Measurements from ENCODE around the gene MAEA.

The MAEA gene

DNA sequence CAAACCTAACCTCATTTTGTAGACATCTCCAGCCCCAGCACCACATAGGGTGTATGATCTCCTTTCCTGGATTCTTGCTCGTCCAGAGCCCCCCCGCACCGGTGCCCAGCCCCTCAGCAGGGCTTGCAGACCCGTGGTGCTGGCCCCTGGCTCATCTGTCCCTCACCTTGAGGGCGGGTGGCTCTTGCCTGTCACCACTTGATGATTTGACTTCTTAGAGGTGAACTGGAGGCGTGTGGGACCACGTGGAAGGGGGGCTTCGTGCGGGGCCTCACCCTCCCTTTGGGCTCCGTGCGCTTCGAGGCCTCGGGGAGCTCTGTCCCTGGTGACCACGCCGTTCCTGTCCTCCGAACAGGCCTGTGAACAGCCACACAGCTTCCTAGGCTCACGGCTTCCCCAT, 72.8 kb downstream of the MAEA start:
- in situ Hi-C loops (cut with MboI; ENCODE audit: low sequenced_read_pairs) = loop anchor here (25.0 kb wide), 1 partner anchor 275 kb away; no protein-coding TSS in a partner anchor

DNA sequence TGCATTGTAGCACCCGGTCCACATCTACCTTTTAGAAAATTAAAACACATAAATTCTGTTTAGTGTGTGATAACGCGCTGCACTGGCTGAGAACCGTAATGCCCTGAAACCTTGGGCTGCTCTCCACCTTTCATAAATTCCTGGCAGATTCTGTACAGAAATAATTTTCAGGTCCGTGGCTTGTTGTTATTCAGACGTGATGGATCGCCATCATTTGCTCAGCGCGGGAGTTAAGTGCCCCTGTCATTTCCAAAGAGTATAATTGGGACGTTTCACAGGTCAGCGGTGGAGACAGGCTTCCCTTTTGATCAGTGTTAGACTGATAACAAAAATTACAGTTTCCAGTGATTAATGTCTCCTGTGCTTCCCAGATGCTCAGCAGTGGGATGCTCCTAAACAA, 73.8 kb downstream of the MAEA start:
- in situ Hi-C loops (cut with MboI; ENCODE audit: low sequenced_read_pairs) = loop anchor here (25.0 kb wide), 1 partner anchor 274 kb away; no protein-coding TSS in a partner anchor

DNA sequence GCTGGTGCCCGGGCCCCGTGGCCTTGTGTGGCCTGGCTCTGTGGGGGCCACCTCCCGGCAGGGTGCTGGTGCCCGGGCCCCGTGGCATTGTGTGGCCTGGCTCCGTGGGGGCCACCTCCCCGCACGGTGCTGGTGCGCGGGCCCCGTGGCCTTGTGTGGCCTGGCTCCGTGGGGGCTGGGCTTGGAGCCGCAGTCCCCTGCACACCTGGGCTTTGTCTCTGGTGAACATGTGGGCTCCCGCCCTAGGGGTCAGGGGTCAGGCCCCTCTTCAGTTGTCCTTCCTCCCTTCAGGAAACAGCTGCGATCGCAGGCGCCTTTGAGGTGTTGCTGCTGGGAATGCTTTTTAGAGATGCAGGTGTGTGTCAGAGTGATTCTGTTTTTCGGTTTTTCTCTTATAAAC, 74.5 kb downstream of the MAEA start:
- in situ Hi-C loops (cut with MboI; ENCODE audit: low sequenced_read_pairs) = loop anchor here (25.0 kb wide), 1 partner anchor 273 kb away; no protein-coding TSS in a partner anchor

DNA sequence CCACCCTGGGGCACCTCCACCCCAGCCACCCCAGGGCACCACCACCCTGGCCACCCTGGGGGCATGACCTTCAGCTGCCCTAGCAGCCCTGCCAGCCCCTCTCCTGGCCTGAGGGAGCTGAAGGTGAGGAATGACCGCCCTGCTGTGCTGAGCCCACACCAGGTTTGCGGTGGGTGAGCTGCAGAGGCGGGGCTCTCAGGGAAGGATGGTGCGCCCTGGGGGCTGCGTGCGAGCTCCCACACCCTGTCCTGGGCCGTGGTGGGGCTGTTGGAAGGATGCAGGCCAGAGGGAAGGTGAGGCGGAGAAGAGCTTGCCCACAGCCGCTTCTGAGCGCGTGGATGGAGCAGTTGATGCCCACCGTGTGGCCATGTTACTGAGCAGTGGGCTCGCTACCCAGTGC, 75.1 kb downstream of the MAEA start:
- in situ Hi-C loops (cut with MboI; ENCODE audit: low sequenced_read_pairs) = loop anchor here (25.0 kb wide), 1 partner anchor 273 kb away; no protein-coding TSS in a partner anchor

DNA sequence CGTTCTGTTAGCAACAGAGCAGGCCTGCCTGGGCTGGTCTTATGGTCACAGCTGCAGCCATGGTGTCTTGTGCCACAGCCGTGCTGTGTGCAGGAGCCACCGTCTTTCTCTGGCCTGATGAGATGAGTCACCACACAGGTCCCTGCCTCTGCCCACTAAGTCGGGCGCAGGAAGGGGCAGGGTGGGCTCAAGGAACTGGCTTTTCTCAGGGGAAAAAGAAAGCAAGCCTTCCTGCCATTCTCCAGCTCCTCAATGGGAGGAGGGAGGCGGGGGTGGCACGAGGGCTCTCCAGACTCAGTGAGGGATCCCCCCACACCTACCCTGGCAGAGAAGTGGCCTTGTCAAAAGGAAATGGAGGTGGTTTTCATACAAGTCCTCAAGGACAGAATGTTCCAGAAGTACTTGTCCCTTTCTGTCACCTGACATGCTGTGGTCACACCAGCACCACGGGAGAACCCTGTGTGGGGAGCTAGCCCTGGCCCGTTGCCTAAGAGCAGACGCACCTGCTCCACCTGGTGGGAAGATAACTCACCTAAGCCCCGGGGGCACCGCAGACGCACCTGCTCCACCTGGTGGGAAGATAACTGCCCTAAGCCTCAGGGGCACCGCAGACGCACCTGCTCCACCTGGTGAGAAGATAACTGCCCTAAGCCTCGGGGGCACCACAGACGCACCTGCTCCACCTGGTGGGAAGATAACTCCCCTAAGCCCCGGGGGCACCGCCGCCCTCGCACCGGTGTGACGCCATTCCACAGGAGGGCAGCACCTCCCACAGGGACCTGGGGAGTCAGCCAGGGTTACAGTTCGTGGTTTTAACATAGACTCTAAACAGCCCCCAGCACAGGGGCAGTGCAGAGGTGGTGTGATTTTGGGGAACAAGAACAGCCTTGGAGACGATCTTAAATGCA, 75.8 kb downstream of the MAEA start:
- in situ Hi-C loops (cut with MboI; ENCODE audit: low sequenced_read_pairs) = loop anchor here (25.0 kb wide), 1 partner anchor 272 kb away; no protein-coding TSS in a partner anchor

DNA sequence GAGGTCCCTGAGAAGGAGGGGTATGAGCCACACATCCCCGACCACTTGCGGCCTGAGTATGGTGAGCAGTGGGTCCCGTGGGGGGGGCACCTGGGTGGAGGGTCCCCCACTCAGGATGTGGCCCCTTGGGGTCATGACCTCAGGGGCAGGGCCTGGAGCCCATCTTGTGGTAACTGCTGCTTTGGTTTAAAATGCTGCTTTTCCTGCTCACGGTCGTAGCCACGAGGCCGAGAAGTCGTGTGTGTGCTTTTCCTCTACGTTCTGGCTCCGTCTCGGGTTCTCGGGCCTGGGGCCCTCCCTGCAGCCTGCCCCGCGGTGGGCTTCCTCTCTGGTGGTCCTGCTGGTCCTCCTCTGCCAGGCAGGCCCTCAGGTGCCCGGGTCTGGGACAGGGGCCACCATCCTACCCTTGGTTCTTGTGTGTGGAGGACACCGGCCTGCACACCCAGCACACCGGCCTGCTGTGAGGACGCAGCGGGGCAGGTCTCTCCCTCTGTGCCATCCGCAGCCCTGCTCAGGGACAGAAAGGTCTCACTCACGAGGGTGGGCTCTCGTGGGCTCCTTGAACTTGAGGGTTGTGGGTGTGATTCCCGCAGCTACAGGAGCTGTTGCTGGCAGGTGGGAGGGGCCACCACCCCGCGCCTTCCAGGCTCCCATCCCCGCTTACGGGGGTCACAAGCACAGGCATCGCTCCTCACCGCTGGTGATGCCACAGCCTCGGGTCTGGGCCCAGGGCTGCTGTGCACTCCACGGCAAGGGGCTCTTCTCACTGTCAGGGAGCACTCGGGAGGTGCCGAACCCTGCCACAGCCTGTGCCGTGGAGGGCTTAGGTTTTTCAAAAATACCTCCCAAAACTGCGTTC, 76.9 kb downstream of the MAEA start:
- in situ Hi-C loops (cut with MboI; ENCODE audit: low sequenced_read_pairs) = loop anchor here (25.0 kb wide), 1 partner anchor 271 kb away; no protein-coding TSS in a partner anchor

DNA sequence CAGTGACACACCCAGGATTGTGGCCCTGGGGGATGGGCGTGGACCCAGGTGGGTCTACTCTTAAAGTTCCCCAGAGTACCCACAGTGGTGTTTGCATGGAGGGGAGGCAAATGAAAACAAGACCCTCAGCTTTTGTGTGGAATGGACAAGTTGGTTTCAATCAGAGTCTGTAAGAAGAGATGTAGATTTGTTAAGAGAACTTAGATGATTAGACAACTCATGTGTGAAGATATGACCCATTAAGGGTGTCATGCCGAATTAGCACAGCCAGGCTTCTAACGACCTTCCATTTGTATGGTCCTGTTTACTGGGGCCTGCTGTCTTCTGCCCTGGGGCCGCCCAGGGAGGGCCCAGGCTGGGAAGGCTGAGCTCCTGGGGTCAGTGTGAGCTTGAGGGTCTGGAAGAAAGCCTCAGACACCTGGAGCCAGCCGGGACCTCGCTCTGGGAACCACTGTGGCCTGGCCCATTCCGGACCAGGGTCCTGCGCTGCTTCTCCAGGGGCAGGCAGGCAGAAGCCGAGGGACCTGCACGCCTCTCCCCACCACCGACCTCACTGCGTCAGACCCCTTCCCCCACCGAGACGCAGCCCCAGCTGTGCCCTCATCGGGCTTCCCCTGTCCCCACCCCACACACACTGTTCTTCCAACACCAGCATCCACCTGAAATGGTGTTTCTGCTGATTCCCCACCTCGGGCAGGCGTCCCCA, 77.7 kb downstream of the MAEA start:
- in situ Hi-C loops (cut with MboI; ENCODE audit: low sequenced_read_pairs) = loop anchor here (25.0 kb wide), 1 partner anchor 270 kb away; no protein-coding TSS in a partner anchor

DNA sequence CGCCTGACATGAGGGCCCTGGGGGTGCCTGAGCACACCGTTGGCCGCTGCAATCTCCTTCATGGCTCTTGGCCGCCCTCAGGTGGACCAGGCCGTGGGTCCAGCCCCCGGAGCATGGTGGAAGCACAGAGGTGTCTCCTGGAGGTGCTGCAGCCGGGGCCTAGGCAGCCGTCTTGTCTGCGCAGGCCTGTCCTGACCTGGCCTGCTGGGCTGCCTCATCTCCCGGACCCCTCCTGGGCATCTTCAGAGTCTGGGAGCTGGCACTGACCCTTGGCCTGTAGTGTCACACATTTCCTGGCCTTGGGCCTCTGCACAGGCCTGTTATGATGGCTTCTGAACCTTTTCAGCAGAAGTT, 78.2 kb downstream of the MAEA start:
- in situ Hi-C loops (cut with MboI; ENCODE audit: low sequenced_read_pairs) = loop anchor here (25.0 kb wide), 1 partner anchor 269 kb away; no protein-coding TSS in a partner anchor

DNA sequence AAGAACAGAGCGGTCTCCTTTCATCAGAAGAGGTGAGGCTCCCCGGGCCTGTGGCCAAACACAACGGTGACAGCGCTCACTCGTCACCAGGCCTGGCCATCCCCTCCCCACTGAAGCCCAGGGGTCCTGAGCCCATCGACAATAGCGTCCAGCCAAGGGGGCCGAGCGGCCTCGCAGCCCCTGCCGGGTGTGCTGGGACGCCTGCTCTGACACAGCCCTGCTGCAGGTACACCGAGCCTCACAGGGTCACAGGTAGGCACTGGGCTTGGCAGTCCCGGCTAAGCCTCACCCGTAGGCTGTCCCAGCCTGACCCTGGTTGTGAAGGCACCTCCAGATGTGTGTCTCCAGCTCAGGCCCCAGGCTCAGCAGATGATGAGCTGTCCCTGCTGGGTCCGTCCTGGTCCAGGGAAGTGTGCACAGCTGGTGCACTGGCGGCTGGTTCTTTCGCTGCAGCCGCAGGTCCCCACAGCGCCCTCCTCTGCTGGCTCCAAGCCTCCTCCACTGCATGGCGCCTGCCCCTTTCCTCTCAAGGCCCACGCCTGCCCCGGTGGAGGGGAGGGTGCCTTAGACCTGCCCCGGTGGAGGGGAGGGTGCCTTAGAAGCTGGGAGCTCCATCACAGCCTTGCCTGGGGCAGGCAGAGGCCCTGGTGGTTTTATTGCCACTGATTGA, 78.9 kb downstream of the MAEA start:
- in situ Hi-C loops (cut with MboI; ENCODE audit: low sequenced_read_pairs) = loop anchor here (25.0 kb wide), 1 partner anchor 269 kb away; no protein-coding TSS in a partner anchor

DNA sequence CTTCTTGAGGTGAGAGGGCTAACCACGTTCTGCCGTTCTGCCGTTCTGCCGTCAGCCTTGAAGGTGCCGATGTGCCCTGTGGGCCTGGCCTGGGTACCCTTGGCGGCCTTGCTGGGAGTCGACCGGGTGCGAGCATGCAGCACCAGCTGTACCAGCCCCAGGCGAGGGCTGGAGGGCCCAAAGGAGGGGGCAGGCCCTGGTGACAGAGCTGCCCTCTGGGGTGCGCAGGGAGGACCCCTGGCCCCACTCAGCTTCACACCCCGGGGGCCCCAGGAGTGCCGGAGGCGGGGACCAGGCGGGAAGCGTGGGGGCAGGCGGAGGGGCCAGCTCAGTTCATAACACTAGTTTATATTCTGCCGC, 79.4 kb downstream of the MAEA start:
- in situ Hi-C loops (cut with MboI; ENCODE audit: low sequenced_read_pairs) = loop anchor here (25.0 kb wide), 1 partner anchor 268 kb away; no protein-coding TSS in a partner anchor

DNA sequence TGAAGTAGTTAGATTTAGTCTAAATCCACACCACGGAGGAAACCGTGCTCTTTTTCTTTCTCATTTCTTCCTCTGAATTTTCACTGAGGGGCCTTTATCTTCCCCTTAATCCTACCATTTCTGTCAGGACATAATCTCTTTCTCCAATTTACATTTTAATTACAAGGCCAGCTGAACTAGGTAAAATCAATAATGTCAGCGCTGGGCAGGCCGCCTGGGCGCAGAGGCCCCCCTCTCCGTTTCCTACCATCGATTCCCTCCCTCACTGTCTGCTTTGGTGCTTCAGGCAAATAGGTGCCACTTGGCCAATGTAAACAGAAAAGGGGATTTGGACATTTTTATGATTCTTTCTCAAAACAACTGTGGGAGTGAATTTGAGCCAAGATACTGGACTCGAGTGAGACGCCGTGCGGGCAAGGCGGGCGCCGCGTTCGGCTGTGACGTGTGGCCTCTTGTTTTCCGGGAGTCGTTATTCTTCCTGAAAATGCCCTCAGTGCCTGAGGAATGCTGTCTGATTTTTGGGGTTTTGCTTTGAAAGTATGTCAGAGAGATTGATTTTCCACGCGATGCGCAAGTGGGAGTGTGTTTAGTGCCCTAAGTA, 79.9 kb downstream of the MAEA start:
- in situ Hi-C loops (cut with MboI; ENCODE audit: low sequenced_read_pairs) = loop anchor here (25.0 kb wide), 1 partner anchor 268 kb away; no protein-coding TSS in a partner anchor

DNA sequence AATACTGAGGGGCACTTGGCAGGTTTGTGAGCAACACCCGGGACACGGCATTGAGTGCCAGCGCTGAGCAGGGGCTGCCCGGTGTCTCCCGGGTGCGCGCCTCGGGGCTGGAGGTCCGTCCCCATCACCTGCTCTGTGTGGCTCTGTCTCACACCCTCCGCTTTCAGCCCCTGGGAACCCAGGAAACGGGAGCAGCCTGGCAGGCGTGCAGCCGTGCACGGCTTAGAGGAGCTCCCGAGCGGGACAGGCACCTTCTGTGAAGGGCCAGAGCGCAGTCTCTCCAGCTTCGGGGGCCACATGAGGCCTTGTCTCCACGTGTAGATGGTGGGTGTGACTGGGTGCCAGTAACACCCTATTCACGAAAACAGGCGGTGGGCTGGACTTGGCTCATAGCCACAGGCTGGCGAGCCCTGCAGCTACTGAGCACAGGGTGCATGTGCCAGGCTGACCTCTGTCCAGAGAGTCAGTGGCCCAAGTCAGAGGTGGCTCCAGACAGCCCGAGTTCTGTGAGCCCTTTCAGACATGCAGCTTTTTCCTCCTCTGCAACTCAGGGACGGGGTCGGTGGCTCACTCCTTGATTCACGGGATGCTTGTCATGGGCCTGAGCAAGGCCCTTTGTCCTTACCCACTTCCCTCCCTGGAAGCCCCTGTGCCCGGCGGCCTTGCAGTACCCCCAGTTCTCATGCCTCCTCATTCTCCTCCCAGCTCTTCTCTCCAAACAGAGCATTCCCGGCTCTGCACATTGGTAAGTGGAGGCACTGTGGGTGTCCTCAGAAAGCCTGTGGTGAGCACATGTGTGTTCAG, 80.8 kb downstream of the MAEA start:
- in situ Hi-C loops (cut with MboI; ENCODE audit: low sequenced_read_pairs) = loop anchor here (25.0 kb wide), 1 partner anchor 267 kb away; no protein-coding TSS in a partner anchor

DNA sequence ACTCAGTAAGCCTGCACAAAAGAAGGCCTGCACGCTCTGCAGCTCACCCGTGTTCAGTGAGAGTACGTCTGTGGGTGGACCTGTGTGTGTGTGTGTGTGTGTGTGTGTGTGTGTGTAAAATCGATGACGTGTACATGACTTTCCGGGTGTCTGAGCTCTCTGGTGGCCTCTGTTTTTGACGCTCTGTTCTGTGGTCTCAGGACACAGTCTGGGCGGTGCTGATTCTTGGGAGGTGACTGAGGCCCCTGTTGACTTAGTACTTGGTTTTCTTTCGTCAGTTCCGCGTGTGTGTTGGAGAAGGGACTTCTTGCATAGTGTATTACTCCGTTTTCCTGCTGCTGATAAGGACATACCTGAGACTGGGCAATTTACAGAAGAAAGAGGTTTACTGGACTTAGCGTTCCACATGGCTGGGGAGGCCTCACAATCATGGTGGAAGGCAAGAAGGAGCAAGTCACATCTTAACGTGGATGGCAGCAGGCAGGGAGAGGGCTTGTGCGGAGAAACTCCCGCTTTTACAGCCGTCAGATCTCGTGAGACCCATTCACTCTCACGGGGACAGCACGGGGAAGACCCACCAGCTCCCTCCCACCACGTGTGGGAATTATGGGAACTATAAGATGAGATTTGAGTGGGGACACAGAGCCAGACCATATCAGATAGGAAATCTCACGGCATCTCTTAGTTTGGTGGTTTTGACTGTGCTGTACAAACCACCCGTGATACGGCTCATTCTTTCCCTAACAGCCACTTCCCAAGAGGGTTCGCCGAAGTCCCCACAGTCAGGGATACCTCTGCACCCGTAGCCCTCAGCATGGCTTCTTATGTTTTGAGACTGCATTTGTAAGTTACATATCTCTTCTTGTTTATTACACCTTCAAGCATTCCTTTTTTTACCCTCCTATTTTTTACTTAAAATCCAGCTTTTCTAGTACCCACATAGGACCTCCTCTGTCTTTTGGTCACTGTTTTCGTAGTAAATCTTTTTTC, 81.8 kb downstream of the MAEA start:
- in situ Hi-C loops (cut with MboI; ENCODE audit: low sequenced_read_pairs) = loop anchor here (25.0 kb wide), 1 partner anchor 266 kb away; no protein-coding TSS in a partner anchor

DNA sequence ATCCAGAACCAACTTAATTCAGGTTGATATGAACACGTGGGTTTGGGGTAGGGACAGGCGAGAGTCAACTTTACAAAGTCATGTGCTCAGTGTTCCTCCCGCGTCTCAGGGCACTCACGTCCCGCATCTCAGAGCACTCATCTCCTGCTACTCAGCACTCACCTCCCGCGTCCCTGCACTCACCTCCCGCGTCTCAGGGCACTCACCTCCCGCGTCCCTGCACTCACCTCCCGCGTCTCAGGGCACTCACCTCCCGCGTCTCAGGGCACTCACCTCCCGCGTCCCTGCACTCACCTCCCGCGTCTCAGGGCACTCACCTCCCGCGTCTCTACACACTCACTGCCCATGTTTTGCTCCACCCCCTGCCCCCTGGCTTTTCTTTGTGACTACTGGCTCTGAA, 82.9 kb downstream of the MAEA start:
- in situ Hi-C loops (cut with MboI; ENCODE audit: low sequenced_read_pairs) = loop anchor here (25.0 kb wide), 1 partner anchor 265 kb away; no protein-coding TSS in a partner anchor

DNA sequence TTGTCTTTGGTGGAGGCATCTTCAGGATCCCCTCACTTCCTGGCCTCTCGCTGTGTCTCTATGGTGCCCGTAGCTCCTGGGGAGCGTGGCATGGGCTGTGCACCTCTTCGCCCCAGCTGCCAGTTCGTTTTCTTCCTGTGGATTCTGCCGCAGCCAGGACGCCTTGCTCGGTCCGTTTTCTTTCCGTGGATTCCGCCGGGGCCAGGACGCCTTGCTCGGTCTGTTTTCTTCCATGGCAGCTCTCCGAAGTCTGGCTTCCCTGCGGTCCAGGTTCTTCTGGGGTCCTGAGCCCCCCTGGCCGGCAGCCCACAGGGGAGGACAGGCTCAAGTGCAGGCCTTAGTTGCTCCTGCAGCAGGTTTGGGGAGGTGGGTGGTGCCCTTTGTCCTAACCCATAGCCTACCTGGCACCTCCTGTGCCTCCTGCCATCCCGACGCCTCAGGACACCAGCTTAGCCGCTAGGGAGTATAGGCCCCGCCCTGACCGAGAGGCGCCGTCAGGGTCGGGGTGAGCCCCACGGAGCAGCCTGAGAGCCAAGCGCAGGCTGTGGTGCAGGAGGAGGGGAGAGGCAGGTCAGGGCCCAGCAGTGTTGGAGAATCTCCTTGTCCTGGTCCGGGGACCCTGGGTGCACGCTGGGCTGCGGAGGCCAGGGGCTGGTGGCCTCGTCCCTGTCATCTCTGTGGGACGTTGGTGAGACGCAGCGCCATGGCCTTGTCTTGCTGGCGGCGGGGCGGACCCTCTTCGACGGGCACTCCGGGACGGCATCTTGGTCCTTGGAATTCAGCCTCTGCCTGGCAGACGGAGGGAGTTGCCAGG, 84.4 kb downstream of the MAEA start:
- in situ Hi-C loops (cut with MboI; ENCODE audit: low sequenced_read_pairs) = loop anchor here (25.0 kb wide), 1 partner anchor 263 kb away; no protein-coding TSS in a partner anchor

DNA sequence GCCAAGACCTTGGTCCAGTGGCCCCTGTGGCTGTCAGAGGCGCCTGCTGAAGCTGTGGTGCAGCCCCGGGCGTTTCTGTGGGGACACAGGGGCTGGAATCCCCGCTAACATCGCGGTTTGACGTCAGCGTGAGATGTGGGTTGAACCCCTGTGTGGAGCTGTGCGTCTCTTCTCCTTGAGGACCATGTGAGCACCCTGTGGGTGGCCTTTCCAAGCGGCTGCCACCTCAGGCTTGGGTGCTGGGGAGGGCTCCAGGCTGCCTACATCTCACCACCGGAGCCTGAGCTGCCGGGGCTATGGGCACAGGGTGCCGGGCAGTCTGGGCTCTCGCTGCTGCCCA, 85.0 kb downstream of the MAEA start:
- in situ Hi-C loops (cut with MboI; ENCODE audit: low sequenced_read_pairs) = loop anchor here (25.0 kb wide), 1 partner anchor 263 kb away; no protein-coding TSS in a partner anchor

Data from HL-60/S4 (cell line).